Keratinocyte (primary cell): ENCODE measurements around the gene CD300H. TPM values are rescaled to one million over a fixed set of nuclear protein-coding genes. Genes with fewer than 3 reads are reported as not detected.

ENCODE experiments used
- DNase-seq: peaks from one replicate; pipeline ENCODE4 v3.0.0-alpha.2; 2011; ENCODE audit warnings: low read depth, missing footprints, low spot score
- FAIRE-seq: peaks from 2 replicates; lab custom pipeline; 2011; peaks lifted over from hg19 to GRCh38; lab: Jason Lieb, UNC
- H2AFZ ChIP-seq: 2 replicates; pipeline ENCODE4 v1.6.0; 2012; ENCODE audit warnings: low read length, control low read depth, inconsistent platforms; ENCODE audit not compliant: control insufficient read depth
- H3K27ac ChIP-seq: 2 replicates; pipeline ENCODE4 v1.5.1; 2011; ENCODE audit warnings: low read length; ENCODE audit not compliant: control insufficient read depth, insufficient read depth
- H3K27me3 ChIP-seq: 3 replicates; pipeline ENCODE4 v1.6.0; 2011; ENCODE audit warnings: low read length; ENCODE audit not compliant: control insufficient read depth, insufficient read depth; ENCODE audit errors: extremely low read depth
- H3K36me3 ChIP-seq, 2 experiments: 2 replicates in 1 of 2; 3 replicates in 1 of 2; pipeline ENCODE4 v1.5.1; 2011; ENCODE audit warnings: low read length in 2 of 2, mild to moderate bottlenecking in 1 of 2; ENCODE audit not compliant: control insufficient read depth in 2 of 2, insufficient read depth in 2 of 2; ENCODE audit errors: extremely low read depth in 1 of 2
- H3K4me1 ChIP-seq: 3 replicates; pipeline ENCODE4 v1.5.1; 2011; ENCODE audit warnings: low read length; ENCODE audit not compliant: control insufficient read depth, insufficient read depth; ENCODE audit errors: extremely low read depth
- H3K4me2 ChIP-seq: 3 replicates; pipeline ENCODE4 v1.6.0; 2011; ENCODE audit warnings: low read depth, low read length; ENCODE audit not compliant: control insufficient read depth, insufficient read depth; ENCODE audit errors: extremely low read depth
- H3K4me3 ChIP-seq, 3 experiments: fragments of 200-600 bp in 1 of 3; sonication (generic) in 1 of 3; 2 replicates in 2 of 3; 3 replicates in 1 of 3; pipeline ENCODE4 v1.5.1; 2011 to 2016; ENCODE audit warnings: low read length in 3 of 3, mild to moderate bottlenecking in 3 of 3, control low read depth in 2 of 3, inconsistent platforms in 1 of 3, low read depth in 1 of 3, mixed read lengths in 1 of 3, mixed run types in 1 of 3, moderate library complexity in 1 of 3; ENCODE audit not compliant: control insufficient read depth in 2 of 3, insufficient read depth in 2 of 3; ENCODE audit errors: extremely low read depth in 1 of 3
- H3K79me2 ChIP-seq: 2 replicates; pipeline ENCODE4 v1.6.0; 2012; ENCODE audit warnings: low read length; ENCODE audit not compliant: control insufficient read depth, insufficient read depth
- H3K9ac ChIP-seq: 3 replicates; pipeline ENCODE4 v1.6.0; 2011; ENCODE audit warnings: low read length; ENCODE audit not compliant: control insufficient read depth, insufficient read depth; ENCODE audit errors: extremely low read depth
- H3K9me1 ChIP-seq: 3 replicates; pipeline ENCODE4 v1.6.0; 2011; ENCODE audit warnings: low read length; ENCODE audit not compliant: control insufficient read depth, insufficient read depth; ENCODE audit errors: extremely low read depth
- H3K9me3 ChIP-seq: 2 replicates; pipeline ENCODE4 v1.5.1; 2012; ENCODE audit warnings: low read depth, low read length; ENCODE audit not compliant: control insufficient read depth
- H4K20me1 ChIP-seq: 3 replicates; pipeline ENCODE4 v1.6.0; 2011; ENCODE audit warnings: low read length; ENCODE audit not compliant: control insufficient read depth, insufficient read depth; ENCODE audit errors: extremely low read depth
- EZH2 ChIP-seq: IDR thresholded peaks from one replicate; pipeline ENCODE4 v1.6.1; 2012; ENCODE audit warnings: inconsistent platforms, mild to moderate bottlenecking, low read length, moderate library complexity
- dilution Hi-C: fragments of 300-500 bp; cut with MboI; formaldehyde crosslinking; loops from one replicate; pipeline ENCODE4 v1.7.0; 2020; ENCODE audit warnings: low sequenced_read_pairs; ENCODE audit not compliant: extremely low pct_ligation_motif_present
- polyA minus RNA-seq, 3 experiments: library from RNA; depleted of rRNA, polyadenylated mRNA; stranded (reverse); fragments of >200 nt; gene quantifications; 1 replicate in 1 of 3; 2 replicates in 1 of 3; 3 replicates in 1 of 3; pipeline ENCODE4 v1.2.3, GENCODE V29; 2011
- polyA plus RNA-seq, 5 experiments: library from polyadenylated mRNA; depleted of rRNA in 3 of 5; stranded (reverse) in 3 of 5; stranded (forward) in 1 of 5; unstranded in 1 of 5; fragments of >200 nt; gene quantifications; 1 replicate in 1 of 5; 2 replicates in 3 of 5; 3 replicates in 1 of 5; pipeline versions ENCODE4 v1.2.1 to v1.2.3, GENCODE V29; 2011 to 2012; ENCODE audit warnings: missing spikeins in 2 of 5, low read depth in 1 of 5, low replicate concordance in 1 of 5
- TF ChIP-seq, protein P1 (sequence below), 3 experiments: IDR thresholded peaks in 1 of 3; conservative IDR thresholded peaks in 1 of 3; optimal IDR thresholded peaks in 1 of 3; 2 replicates in 2 of 3; 3 replicates in 1 of 3; pipeline versions ENCODE3 to v1.5.1; 2011; ENCODE audit warnings: low read length in 3 of 3, mild to moderate bottlenecking in 3 of 3, moderate library complexity in 2 of 3, control low read depth in 1 of 3, inconsistent platforms in 1 of 3; ENCODE audit not compliant: insufficient read depth in 2 of 3; ENCODE audit errors: extremely low read depth in 1 of 3

CD300H gene
- not detected in 3 replicates for polyA plus RNA-seq
- not detected for polyA plus RNA-seq (2011; ENCODE audit: low read depth)
- not detected in 2 replicates for polyA plus RNA-seq (2011; cell fraction: cytosol; rRNA removed)
- polyA plus RNA-seq (2011; cell fraction: nucleus; rRNA removed): not detected in 2 replicates
- not detected in 2 replicates for polyA plus RNA-seq (2012; ENCODE audit: low replicate concordance)
- polyA minus RNA-seq: not detected in 3 replicates
- polyA minus RNA-seq (2011; cell fraction: cytosol; rRNA and poly(A)+ RNA removed): not detected
- polyA minus RNA-seq (2011; cell fraction: nucleus; rRNA and poly(A)+ RNA removed): not detected in 2 replicates

DNA sequence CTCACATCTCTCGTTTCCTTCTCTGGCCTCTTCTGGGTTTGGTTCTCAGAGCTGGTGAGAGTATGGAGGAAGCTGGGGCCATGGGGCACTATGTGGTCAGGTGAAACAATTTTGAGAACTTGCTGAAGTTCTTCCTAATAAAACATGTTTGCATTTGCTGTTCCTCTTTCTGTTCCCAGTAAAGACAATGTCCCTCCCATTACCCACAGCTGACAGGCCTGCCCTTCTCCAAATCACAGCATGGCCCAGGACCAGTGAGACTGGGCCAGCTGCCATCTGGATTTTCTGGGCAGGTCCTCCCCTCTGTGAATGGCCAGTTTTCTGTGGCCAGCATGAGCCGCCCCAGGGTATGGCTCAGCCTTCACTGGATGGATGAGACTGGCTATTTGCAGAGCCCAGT is at the start of gene CD300H:
CD300H (minus strand) TSS at position 113 of the 400 bp plus-strand sequence.
- dilution Hi-C loops: no loop called here

DNA sequence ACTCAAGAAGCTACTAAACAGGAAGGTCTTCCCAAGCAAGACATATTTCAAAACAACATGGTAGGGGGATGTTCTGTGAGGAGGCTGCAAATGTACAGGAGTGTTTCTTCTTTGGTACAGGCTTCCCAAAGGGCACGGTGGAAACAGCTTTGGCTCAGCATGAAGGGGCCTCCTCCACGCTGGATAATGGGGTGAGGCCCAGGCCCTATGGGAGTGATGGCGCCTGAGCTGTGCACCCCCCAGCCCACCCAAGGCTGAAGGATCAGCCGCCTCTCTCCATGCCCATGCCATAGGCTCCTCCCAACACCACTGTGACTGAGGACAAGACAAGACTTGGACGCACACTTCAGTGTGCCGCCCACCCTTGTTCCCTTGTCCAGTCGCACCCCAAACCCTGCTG is 49.4 kb upstream of the CD300H start:
- Histone ChIP-seq H3K4me1 (no peaks in the 10 kb centered on the region), H3K36me3 (no peaks in the 10 kb centered on the region), H3K4me3 (no peak overlapping the region), H3K27me3 (peaks cover 9% of the 10 kb centered on the region), H3K4me2 (no peak overlapping the region), H4K20me1 (no peaks in the 10 kb centered on the region), H3K9ac (no peak overlapping the region), H3K27ac (no peak overlapping the region), H3K79me2 (no peaks in the 10 kb centered on the region), H2AFZ (no peak overlapping the region), H3K9me1 (no peaks in the 10 kb centered on the region), H3K9me3 (no peaks in the 10 kb centered on the region)
- dilution Hi-C loops: no loop called here
- no peak for FAIRE-seq
- TF ChIP-seq, protein P1, sequence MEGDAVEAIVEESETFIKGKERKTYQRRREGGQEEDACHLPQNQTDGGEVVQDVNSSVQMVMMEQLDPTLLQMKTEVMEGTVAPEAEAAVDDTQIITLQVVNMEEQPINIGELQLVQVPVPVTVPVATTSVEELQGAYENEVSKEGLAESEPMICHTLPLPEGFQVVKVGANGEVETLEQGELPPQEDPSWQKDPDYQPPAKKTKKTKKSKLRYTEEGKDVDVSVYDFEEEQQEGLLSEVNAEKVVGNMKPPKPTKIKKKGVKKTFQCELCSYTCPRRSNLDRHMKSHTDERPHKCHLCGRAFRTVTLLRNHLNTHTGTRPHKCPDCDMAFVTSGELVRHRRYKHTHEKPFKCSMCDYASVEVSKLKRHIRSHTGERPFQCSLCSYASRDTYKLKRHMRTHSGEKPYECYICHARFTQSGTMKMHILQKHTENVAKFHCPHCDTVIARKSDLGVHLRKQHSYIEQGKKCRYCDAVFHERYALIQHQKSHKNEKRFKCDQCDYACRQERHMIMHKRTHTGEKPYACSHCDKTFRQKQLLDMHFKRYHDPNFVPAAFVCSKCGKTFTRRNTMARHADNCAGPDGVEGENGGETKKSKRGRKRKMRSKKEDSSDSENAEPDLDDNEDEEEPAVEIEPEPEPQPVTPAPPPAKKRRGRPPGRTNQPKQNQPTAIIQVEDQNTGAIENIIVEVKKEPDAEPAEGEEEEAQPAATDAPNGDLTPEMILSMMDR (optimal IDR thresholded peaks at IDR 0.05 in 1 of 3, IDR thresholded peaks at IDR 0.05 in 1 of 3, conservative IDR thresholded peaks at IDR 0.05 in 1 of 3; ENCODE audit: extremely low read depth in 1 of 3, insufficient read depth in 2 of 3, low read length in 3 of 3): no peak
- TF ChIP-seq EZH2: no peak
- no peak for DNase-seq

More for the DNA sequence above, at the start of gene CD300H:
- Histone ChIP-seq H3K27me3 (no peaks in the 10 kb centered on the region), H3K4me2 (no peak within 1 kb of the TSS), H4K20me1 (no peaks in the 10 kb centered on the region), H2AFZ (no peak within 1 kb of the TSS), H3K4me1 (peaks cover 24% of the 10 kb centered on the region), H3K9me1 (no peaks in the 10 kb centered on the region), H3K4me3 (no peak within 1 kb of the TSS), H3K79me2 (no peaks in the 10 kb centered on the region), H3K36me3 (no peaks in the 10 kb centered on the region), H3K9ac (no peak within 1 kb of the TSS), H3K27ac (no peak within 1 kb of the TSS), H3K9me3 (no peaks in the 10 kb centered on the region)
- no peak for TF ChIP-seq EZH2
- TF ChIP-seq, protein P1 (optimal IDR thresholded peaks at IDR 0.05 in 1 of 3, IDR thresholded peaks at IDR 0.05 in 1 of 3, conservative IDR thresholded peaks at IDR 0.05 in 1 of 3; ENCODE audit: extremely low read depth in 1 of 3, insufficient read depth in 2 of 3, low read length in 3 of 3): no peak
- DNase-seq (no peak), FAIRE-seq (no peak)
